GM12874 (cell line): ENCODE measurements around the gene STAB1.

Experiments used
- TF ChIP-seq, protein P1 (sequence below): IDR thresholded peaks from 2 replicates; pipeline ENCODE4 v1.5.1; 2011; ENCODE audit warnings: low read depth, mild to moderate bottlenecking, control low read depth, low read length, moderate library complexity; ENCODE audit not compliant: insufficient read depth

Gene STAB1

GRCh38 chr3:52498137-52499054, 3.3 kb downstream of the STAB1 start:
- TF ChIP-seq, protein P1, sequence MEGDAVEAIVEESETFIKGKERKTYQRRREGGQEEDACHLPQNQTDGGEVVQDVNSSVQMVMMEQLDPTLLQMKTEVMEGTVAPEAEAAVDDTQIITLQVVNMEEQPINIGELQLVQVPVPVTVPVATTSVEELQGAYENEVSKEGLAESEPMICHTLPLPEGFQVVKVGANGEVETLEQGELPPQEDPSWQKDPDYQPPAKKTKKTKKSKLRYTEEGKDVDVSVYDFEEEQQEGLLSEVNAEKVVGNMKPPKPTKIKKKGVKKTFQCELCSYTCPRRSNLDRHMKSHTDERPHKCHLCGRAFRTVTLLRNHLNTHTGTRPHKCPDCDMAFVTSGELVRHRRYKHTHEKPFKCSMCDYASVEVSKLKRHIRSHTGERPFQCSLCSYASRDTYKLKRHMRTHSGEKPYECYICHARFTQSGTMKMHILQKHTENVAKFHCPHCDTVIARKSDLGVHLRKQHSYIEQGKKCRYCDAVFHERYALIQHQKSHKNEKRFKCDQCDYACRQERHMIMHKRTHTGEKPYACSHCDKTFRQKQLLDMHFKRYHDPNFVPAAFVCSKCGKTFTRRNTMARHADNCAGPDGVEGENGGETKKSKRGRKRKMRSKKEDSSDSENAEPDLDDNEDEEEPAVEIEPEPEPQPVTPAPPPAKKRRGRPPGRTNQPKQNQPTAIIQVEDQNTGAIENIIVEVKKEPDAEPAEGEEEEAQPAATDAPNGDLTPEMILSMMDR: no peak

- TF ChIP-seq, protein P1: no peak
Measured at GRCh38 chr3:52501046-52501445, 5.9 kb downstream of the STAB1 start.

DNA sequence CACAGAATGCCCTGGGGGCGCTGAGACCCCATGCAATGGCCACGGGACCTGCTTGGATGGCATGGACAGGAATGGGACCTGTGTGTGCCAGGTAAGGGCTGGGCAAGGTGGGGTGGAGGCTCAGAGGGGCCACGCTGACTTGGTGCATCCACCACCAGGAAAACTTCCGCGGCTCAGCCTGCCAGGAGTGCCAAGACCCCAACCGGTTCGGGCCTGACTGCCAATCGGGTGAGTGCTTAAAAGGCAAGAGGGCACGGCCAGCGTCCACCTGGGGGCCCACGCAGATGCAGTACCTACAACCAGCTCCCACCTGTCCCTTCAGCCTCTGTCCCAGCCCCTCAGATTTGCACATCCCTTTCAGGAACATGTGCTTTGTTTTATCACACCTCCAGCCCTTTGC, 6.9 kb downstream of the STAB1 start:
- TF ChIP-seq, protein P1: no peak

DNA sequence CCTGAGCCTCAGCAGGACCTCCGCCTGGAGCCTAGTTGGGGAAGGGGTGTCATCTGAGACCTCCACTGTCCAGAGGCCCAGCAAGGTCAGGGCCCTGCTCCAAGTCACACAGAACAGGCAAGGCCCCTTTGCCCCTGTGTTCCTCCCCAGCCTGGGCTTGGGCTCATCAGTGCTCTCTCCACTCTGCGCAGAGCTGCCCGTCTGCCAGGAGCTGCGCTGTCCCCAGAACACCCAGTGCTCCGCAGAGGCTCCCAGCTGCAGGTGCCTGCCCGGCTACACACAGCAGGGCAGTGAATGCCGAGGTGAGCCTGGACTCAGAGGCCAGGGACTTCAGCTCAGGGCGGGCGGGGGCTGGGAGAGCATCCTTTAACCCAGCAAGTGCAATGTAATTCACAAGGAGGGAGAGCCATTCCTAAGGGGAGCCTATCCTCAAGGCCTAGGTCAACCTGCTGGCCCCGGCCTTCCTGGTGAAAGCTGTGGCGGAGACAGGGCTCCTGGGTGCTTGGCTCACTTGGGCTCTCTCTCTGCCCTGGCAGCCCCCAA, 7.7 kb downstream of the STAB1 start:
- TF ChIP-seq, protein P1: no peak

DNA sequence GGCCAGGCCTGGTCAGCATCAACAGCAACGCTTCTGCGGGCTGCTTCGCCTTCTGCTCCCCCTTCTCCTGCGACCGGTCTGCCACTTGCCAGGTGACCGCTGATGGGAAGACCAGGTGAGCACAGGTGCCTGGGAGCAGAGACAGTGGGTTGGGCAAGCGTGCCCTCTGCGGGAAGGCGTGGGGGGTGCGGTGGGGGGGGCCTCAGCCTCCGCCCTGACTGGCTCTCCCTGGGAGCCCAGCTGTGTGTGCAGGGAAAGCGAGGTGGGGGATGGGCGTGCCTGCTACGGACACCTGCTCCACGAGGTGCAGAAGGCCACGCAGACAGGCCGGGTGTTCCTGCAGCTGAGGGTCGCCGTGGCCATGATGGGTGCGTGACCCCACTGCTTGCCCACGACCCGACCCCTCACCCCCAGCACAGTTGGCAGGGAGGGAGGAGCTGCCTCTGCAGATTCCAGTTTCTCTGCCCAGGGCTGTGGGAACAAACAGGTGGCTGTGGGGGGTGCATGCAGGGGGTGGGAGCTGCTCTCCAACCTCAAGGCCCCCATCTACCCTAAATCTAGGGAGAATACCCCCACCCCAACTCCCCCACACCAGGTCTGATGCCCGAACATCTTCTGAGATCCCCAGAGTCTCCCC, 8.8 kb downstream of the STAB1 start:
- TF ChIP-seq, protein P1: no peak

DNA sequence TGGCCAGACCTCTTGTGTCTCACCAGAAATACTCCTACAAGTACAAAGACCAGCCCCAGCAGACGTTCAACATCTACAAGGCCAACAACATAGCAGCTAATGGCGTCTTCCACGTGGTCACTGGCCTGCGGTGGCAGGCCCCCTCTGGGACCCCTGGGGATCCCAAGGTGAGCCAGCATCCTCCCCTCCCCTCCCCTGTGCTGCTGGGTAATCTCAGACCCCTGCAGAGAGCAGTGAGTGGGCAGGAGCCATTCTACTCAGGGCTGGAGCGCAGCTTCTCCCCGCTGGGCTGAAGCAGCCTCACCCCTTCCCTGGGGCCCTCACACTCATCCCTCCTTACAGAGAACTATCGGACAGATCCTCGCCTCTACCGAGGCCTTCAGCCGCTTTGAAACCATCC, 9.8 kb downstream of the STAB1 start:
- TF ChIP-seq, protein P1: no peak

GRCh38 chr3:52506266-52506966, 11.3 kb downstream of the STAB1 start:
- TF ChIP-seq, protein P1: no peak
